ENCODE data around the gene TTN.

GRCh38 chr2:178767094-178768060 is 39.8 kb downstream of the TTN start:
- no peak for TF ChIP-seq YY1 (IDR thresholded peaks at IDR 0.05; ENCODE audit: low read depth, low read length)
- TF ChIP-seq ZNF274 (IDR thresholded peaks at IDR 0.05; ENCODE audit: borderline replicate concordance, extremely low read depth, low read length): no peak

Measured in H1 (cell line).